Heart left ventricle (tissue), 13 donors: ENCODE measurements around the gene ODAD4.

ENCODE experiments used
- CTCF ChIP-seq, 12 donors: fragments of 200-600 bp; sonication (generic) in 4 of 12; IDR thresholded peaks; one replicate each; pipeline versions ENCODE4 v1.5.0 to v1.8.0; 2018 to 2022; ENCODE audit warnings: antibody characterized with exemption in 12 of 12, mild to moderate bottlenecking in 5 of 12
- POLR2A ChIP-seq, 2 donors: fragments of 450-650 bp; IDR thresholded peaks; one replicate each; pipeline ENCODE4 v1.6.1; 2017; ENCODE audit warnings: antibody characterized with exemption in 2 of 2, mild to moderate bottlenecking in 2 of 2, moderate library complexity in 2 of 2
- donor health status: ischemic (EF 13 %, LVEDD 7.1; RV severe dilation, severe dysfunction).
- donor health status: DM: no; HTN: yes; CAD: no.
- donor health status: DM: no; HTN: no; CAD: no.
- donor health status: ischemic (EF 25% LVEDD 6.9; RV normal size, moderate dysfunction).
- donor health status: ischemic (EF 25% LVEDD 5.7; RV mildly dilated, moderate dysfunction).
- donor health status: ischemic (EF 35%, LVEDD 5.7; RV mildly dilated, moderate dysfunction).
- donor health status: nonischemic (EF 11% LVEDD 7.7; RV severe dilation, severe dysfunction).
- donor health status: DM: yes; HTN: yes; CAD: no.
- donor health status: PGD.
- donor health status: ischemic (EF 29% LVEDD 5.4; RV normal size, mild dysfunction).
- donor health status: nonischemic (EF 23%, LVEDD 6.1; RV moderate dilation, normal function).

GRCh38 chr17:42000413-42001133 is 70.2 kb downstream of the ODAD4 start:
- TF ChIP-seq CTCF (IDR thresholded peaks at IDR 0.05) (no peak), POLR2A (IDR thresholded peaks at IDR 0.05) (no peak)
